GM10847 (cell line): ENCODE results near the gene C11orf16.

ENCODE experiments used
- POLR2A ChIP-seq: IDR thresholded peaks from 2 replicates; pipeline ENCODE4 v1.6.1; 2011; ENCODE audit not compliant: insufficient read length; ENCODE audit errors: extremely low read depth

The C11orf16 gene

GRCh38 chr11:8932564-8933180, at the start of gene C11orf16:
C11orf16 (minus strand) TSS chr11:8932947; CDS start chr11:8932308, 639 bp downstream.
- TF ChIP-seq POLR2A: no peak

- TF ChIP-seq POLR2A: no peak
Measured at GRCh38 chr11:8980485-8980884, 47.7 kb upstream of the C11orf16 start.

- TF ChIP-seq POLR2A: no peak
Measured at GRCh38 chr11:8973121-8973520, 40.4 kb upstream of the C11orf16 start.

- TF ChIP-seq POLR2A: no peak
Measured at GRCh38 chr11:8971924-8972316, 39.2 kb upstream of the C11orf16 start.

GRCh38 chr11:8971196-8971923, 38.6 kb upstream of the C11orf16 start:
- TF ChIP-seq POLR2A: no peak

GRCh38 chr11:8967184-8967583, 34.4 kb upstream of the C11orf16 start:
- TF ChIP-seq POLR2A: no peak

- peak; percentile 86 for TF ChIP-seq POLR2A
Measured at GRCh38 chr11:8964324-8965320, 31.9 kb upstream of the C11orf16 start, which contains the start of gene TMEM9B. TMEM9B (minus strand) TSS chr11:8964442; CDS start chr11:8964313, 129 bp downstream.

GRCh38 chr11:8963569-8964323, 31.0 kb upstream of the C11orf16 start:
- no peak for TF ChIP-seq POLR2A

- TF ChIP-seq POLR2A: no peak
Measured at GRCh38 chr11:8962841-8963240, 30.1 kb upstream of the C11orf16 start.

GRCh38 chr11:8961401-8961800, 28.7 kb upstream of the C11orf16 start:
- no peak for TF ChIP-seq POLR2A

GRCh38 chr11:8959546-8960166, 26.9 kb upstream of the C11orf16 start:
- no peak for TF ChIP-seq POLR2A

- TF ChIP-seq POLR2A: no peak
Measured at GRCh38 chr11:8956860-8957259, 24.1 kb upstream of the C11orf16 start.

GRCh38 chr11:8948886-8949285, 16.1 kb upstream of the C11orf16 start:
- TF ChIP-seq POLR2A: no peak

GRCh38 chr11:8947230-8947943, 14.6 kb upstream of the C11orf16 start:
- TF ChIP-seq POLR2A: no peak

GRCh38 chr11:8942518-8943066, 9.8 kb upstream of the C11orf16 start, which contains the start of gene ASCL3:
ASCL3 (minus strand) TSS chr11:8943016; CDS start chr11:8938161, 4,855 bp downstream.
- no peak for TF ChIP-seq POLR2A
